Large intestine (tissue), 3 donors: ENCODE results near the gene ADK. TPM values are rescaled to one million over a fixed set of nuclear protein-coding genes. Genes with fewer than 3 reads are reported as not detected.
"Not testable (repeated sequence)": the region's sequence is repeated elsewhere in the genome, so short reads cannot be mapped to it uniquely, and the experiment has no call there.

Experiments
- DNase-seq, 2 donors: peaks; one replicate each; pipeline versions ENCODE4 v3.0.0 to v3.0.0-alpha.2; 2013
- H3K27ac ChIP-seq: one replicate; pipeline ENCODE4 v1.5.1; 2013; ENCODE audit warnings: low read length
- H3K27me3 ChIP-seq: 2 replicates; pipeline ENCODE4 v1.6.1; 2013; ENCODE audit warnings: low read length; ENCODE audit not compliant: control insufficient read depth, insufficient read depth
- H3K36me3 ChIP-seq: 2 replicates; pipeline ENCODE4 v1.6.1; 2013; ENCODE audit warnings: low read length; ENCODE audit not compliant: control insufficient read depth, insufficient read depth
- H3K4me1 ChIP-seq: one replicate; pipeline ENCODE4 v1.6.1; 2013; ENCODE audit warnings: low read length; ENCODE audit not compliant: control insufficient read depth, insufficient read depth
- H3K4me3 ChIP-seq: one replicate; pipeline ENCODE4 v1.5.1; 2013; ENCODE audit warnings: low read length
- H3K9me3 ChIP-seq: one replicate; pipeline ENCODE4 v1.6.1; 2013; ENCODE audit warnings: mild to moderate bottlenecking, low read depth, low read length, moderate library complexity; ENCODE audit not compliant: control insufficient read depth
- WGBS: methylation state at CpG from one replicate; pipeline ENCODE4 v1.1.5; 2013; ENCODE audit warnings: low lambda C conversion rate; ENCODE audit not compliant: insufficient coverage; 5-methylcytosine and 5-hydroxymethylcytosine counted together
- polyA plus RNA-seq: library from polyadenylated mRNA; unstranded; fragments of 120-200 nt; gene quantifications from one replicate; pipeline ENCODE4 v1.2.1, GENCODE V29; 2013

ADK gene
- polyA plus RNA-seq, 1 donor, result 30.1 TPM

DNA sequence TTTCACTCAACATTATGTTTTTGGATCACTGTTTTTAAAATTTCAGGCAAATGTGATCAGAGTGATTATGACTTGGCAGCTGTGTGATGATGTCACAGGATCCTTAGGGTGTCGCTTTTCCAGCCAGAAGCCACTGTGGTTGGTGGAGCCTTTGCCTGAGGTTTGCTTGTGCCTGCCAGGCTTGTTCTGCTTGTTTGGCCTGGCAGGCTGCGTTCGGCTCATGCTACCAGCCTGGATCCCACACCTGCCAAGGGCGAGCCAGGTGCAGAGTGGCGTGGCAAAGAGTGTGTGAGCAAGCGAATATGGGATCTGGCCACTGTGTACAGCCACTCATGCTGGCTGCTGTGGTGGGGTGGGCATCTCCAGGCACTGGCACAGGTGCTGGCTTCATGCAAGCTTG lies 55.7 kb downstream of the ADK start:
- DNase-seq, result no peak
- Histone ChIP-seq H3K27me3 (no peaks in the 10 kb centered on the region), H3K4me3 (no peak overlapping the region), H3K36me3 (no peaks in the 10 kb centered on the region), H3K27ac (no peak overlapping the region), H3K9me3 (no peaks in the 10 kb centered on the region), H3K4me1 (no peaks in the 10 kb centered on the region)
- WGBS, result no CpG with 5 or more reads among the region's 6 CpGs

- WGBS, result no CpG with 5 or more reads among the region's 7 CpGs
- peak in 1 of 2 donors; percentile 17 for DNase-seq
Measured at GRCh38 chr10:74207691-74208480, 56.9 kb downstream of the ADK start.

DNA sequence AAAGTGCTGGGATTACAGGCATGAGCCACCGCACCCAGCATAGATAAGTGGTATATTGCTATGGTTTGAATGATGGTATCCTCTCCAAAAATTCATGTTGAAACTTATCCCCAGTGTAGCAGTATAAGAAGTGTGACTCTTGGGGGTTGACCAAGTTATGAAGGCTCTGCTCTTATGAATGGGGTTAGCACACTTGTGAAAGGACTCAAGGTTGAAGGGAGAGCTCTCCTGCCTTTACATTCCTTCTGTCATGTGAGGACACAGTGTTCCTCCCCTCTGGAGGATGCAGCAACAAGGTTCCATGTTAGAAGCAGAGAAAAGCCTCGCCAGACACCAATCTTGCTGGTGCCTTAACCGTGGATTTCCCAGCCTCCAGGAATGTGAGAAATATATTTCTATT lies 58.0 kb downstream of the ADK start:
- Histone ChIP-seq H3K4me1 (no peaks in the 10 kb centered on the region), H3K9me3 (no peaks in the 10 kb centered on the region), H3K36me3 (no peaks in the 10 kb centered on the region), H3K4me3 (no peak overlapping the region), H3K27me3 (no peaks in the 10 kb centered on the region), H3K27ac (no peak overlapping the region)
- no peak for DNase-seq
- WGBS, result no CpG with 5 or more reads among the region's 3 CpGs

More at GRCh38 chr10:74207691-74208480, 56.9 kb downstream of the ADK start:
- H3K27me3 ChIP-seq, result no peaks in the 10 kb centered on the region
- H3K4me3 ChIP-seq, result no peak overlapping the region
- no peaks in the 10 kb centered on the region for H3K9me3 ChIP-seq
- H3K27ac ChIP-seq, result no peak overlapping the region
- no peaks in the 10 kb centered on the region for H3K36me3 ChIP-seq
- H3K4me1 ChIP-seq, result no peaks in the 10 kb centered on the region

DNA sequence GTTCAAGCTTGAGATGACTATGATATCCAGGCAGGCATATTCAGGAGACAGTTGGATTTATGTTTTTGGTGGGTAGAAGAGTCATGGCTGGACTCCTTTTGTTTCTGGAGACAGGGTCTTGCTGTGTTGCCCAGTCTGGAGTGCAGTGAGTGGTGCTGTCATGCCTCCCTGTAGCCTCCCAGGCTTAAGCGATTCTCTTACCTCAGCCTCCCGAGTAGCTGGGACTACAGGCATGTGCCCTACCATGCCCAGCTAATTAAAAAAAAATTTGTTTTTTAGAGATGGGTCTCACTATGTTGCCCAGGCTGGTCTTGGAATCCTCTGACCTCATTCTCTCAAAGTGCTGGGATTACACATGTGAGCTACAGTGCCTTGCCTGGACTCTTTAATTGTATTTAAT lies 62.0 kb downstream of the ADK start:
- no CpG with 5 or more reads among the region's 2 CpGs for WGBS
- H3K27me3 ChIP-seq, result no peaks in the 10 kb centered on the region
- H3K36me3 ChIP-seq, result no peaks in the 10 kb centered on the region

DNA sequence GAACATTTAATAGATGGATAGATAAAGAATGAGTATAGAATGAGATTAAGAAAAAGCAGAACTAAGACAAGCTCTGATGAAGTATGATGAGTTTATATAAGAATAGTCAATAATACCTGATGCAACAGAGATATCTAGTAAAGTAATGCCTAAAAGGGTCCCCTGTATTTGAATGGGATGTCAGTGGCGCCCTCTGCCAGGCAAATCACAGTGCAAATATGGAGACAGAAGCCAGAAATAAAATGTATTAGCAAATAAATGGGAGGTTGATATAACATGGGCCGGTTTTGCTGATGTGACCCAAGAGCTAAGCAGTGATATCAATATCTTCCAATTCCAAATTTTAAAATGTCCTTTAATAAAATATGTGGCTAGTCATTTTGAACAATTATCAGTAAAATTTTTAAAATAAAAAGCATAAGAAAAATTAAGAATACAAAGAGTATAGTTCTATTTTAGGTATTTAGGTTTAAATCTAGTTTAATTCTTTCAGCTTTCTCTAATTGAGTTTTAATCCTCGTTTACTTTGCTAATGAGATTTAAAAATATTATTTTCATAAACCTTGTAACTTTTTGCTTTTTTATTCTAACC lies 62.6 kb downstream of the ADK start:
- no peaks in the 10 kb centered on the region for H3K27me3 ChIP-seq
- H3K4me3 ChIP-seq, result no peak overlapping the region
- H3K27ac ChIP-seq, result no peak overlapping the region
- peak in 1 of 2 donors; percentile 24 for DNase-seq
- no peaks in the 10 kb centered on the region for H3K9me3 ChIP-seq
- WGBS, result 80% methylated on average over 3 of the region's 3 CpGs
- no peaks in the 10 kb centered on the region for H3K36me3 ChIP-seq
- H3K4me1 ChIP-seq, result no peaks in the 10 kb centered on the region

More for the DNA sequence above, 62.0 kb downstream of the ADK start:
- H3K9me3 ChIP-seq, result no peaks in the 10 kb centered on the region
- no peak overlapping the region for H3K4me3 ChIP-seq
- DNase-seq, result no peak
- no peaks in the 10 kb centered on the region for H3K4me1 ChIP-seq
- no peak overlapping the region for H3K27ac ChIP-seq

- H3K9me3 ChIP-seq, H3K4me3 ChIP-seq, H3K36me3 ChIP-seq, H3K27me3 ChIP-seq, DNase-seq, H3K4me1 ChIP-seq, H3K27ac ChIP-seq: not testable (repeated sequence)
- WGBS, result no CpG with 5 or more reads among the region's 13 CpGs
Measured at GRCh38 chr10:74217110-74217509, 66.1 kb downstream of the ADK start.

GRCh38 chr10:74222467-74222866 lies 71.4 kb downstream of the ADK start:
- not testable (repeated sequence) for H3K27ac ChIP-seq, H3K9me3 ChIP-seq, H3K27me3 ChIP-seq, DNase-seq, H3K4me1 ChIP-seq, H3K4me3 ChIP-seq, H3K36me3 ChIP-seq
- WGBS, result 90% methylated on average over 3 of the region's 4 CpGs

- 100% methylated on average over 1 of the region's 9 CpGs for WGBS
- DNase-seq, result no peak
- Histone ChIP-seq H3K4me1 (no peaks in the 10 kb centered on the region), H3K36me3 (no peaks in the 10 kb centered on the region), H3K27me3 (no peaks in the 10 kb centered on the region), H3K27ac (no peak overlapping the region), H3K4me3 (no peak overlapping the region), H3K9me3 (no peaks in the 10 kb centered on the region)
Measured at GRCh38 chr10:74223755-74224529, 72.9 kb downstream of the ADK start.

- no peak for DNase-seq
- H3K9me3 ChIP-seq, result no peaks in the 10 kb centered on the region
- no peaks in the 10 kb centered on the region for H3K4me1 ChIP-seq
- H3K27me3 ChIP-seq, result no peaks in the 10 kb centered on the region
- H3K27ac ChIP-seq, result no peak overlapping the region
- H3K36me3 ChIP-seq, result no peaks in the 10 kb centered on the region
- 90% methylated on average over 2 of the region's 3 CpGs for WGBS
- no peak overlapping the region for H3K4me3 ChIP-seq
Measured at GRCh38 chr10:74227697-74228424, 76.8 kb downstream of the ADK start.

GRCh38 chr10:74231375-74231774 lies 80.4 kb downstream of the ADK start:
- Histone ChIP-seq H3K9me3 (no peaks in the 10 kb centered on the region), H3K4me3 (no peak overlapping the region), H3K27ac (no peak overlapping the region), H3K4me1 (no peaks in the 10 kb centered on the region), H3K36me3 (no peaks in the 10 kb centered on the region), H3K27me3 (no peaks in the 10 kb centered on the region)
- no peak for DNase-seq
- no CpG with 5 or more reads among the region's 2 CpGs for WGBS
